ENCODE data around the gene KMT2E.

DNA sequence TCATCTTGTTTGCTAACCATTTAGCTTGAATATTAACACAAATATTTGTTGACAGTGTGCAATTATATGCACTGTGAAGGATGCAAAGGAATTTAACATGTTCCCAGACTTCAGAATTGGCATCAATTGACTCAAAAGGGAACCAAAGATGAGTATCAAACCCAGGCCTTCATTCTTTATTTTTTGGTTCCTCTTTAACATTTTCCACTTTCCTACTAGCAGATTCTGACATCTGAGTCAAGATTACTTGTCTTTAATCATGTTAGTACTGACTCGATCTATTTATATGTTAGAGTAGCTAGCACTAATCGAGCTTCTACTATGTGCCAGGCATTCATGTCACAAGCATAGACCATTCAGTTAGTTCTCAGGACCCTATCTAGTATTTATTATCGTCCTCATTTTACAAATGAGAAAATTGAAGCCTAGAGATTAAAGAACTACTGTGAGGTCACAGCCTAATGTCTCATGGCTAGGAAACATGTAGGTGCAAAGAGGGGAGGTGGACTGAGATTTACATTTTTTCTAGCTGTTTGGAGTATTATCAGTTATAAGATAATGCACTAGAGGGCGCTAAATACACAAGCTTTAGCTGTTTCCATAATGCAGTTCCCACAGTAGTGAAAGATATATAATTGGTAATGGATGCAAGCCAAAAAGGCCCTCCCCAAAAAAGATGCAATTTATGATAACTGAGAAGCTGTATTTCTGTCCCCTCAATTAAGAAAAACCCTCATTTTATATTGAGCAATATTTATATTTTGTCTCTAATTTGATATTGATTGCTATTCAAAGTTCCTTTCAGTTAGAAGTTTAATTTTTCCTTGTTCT lies 32.9 kb upstream of the KMT2E start:
- peak; percentile 84 for TF ChIP-seq CTCF (IDR thresholded peaks at IDR 0.05; ENCODE audit: borderline replicate concordance, extremely low read depth, low read length, poor library complexity, severe bottlenecking)
- no peak for TF ChIP-seq EZH2 (IDR thresholded peaks at IDR 0.05; ENCODE audit: borderline replicate concordance, low read depth, low read length, severe bottlenecking)
